Uterus (tissue), 4 donors: ENCODE data around the gene SLC2A8. TPM values are rescaled to one million over a fixed set of nuclear protein-coding genes. Genes with fewer than 3 reads are reported as not detected.

Experiments
- DNase-seq, 2 donors: peaks; one replicate each; pipeline ENCODE4 v3.0.0-alpha.2; 2019 to 2020
- H3K27ac ChIP-seq, 2 donors: fragments of 200-600 bp; sonication (generic); 1 replicate in 1 of 2; 2 replicates in 1 of 2; pipeline ENCODE4 v1.5.1; 2016 to 2018
- H3K27me3 ChIP-seq, 2 donors: fragments of 200-600 bp; sonication (generic); one replicate each; pipeline ENCODE4 v1.5.1; 2018 to 2019; ENCODE audit warnings: control low read depth in 1 of 2
- H3K36me3 ChIP-seq, 2 donors: fragments of 200-600 bp; sonication (generic); one replicate each; pipeline ENCODE4 v1.5.1; 2019; ENCODE audit warnings: control low read depth in 1 of 2
- H3K4me1 ChIP-seq, 2 donors: fragments of 200-600 bp; sonication (generic); one replicate each; pipeline ENCODE4 v1.5.1; 2018 to 2019; ENCODE audit warnings: control low read depth in 1 of 2
- H3K4me3 ChIP-seq, 2 donors: fragments of 200-600 bp; sonication (generic); 1 replicate in 1 of 2; 2 replicates in 1 of 2; pipeline ENCODE4 v1.5.1; 2018 to 2019; ENCODE audit warnings: mild to moderate bottlenecking in 1 of 2
- H3K9me3 ChIP-seq, 2 donors: fragments of 200-600 bp; sonication (generic); one replicate each; pipeline ENCODE4 v1.5.1; 2019; ENCODE audit warnings: control low read depth in 1 of 2
- CTCF ChIP-seq, 4 experiments: fragments of 200-600 bp in 2 of 4; fragments of 450-650 bp in 2 of 4; sonication (generic) in 2 of 4; IDR thresholded peaks; one replicate each; pipeline ENCODE4 v1.5.1; 2016 to 2019; ENCODE audit warnings: antibody characterized with exemption in 4 of 4, mild to moderate bottlenecking in 2 of 4, moderate library complexity in 1 of 4
- POLR2A ChIP-seq, 2 donors: fragments of 450-650 bp; IDR thresholded peaks; one replicate each; pipeline ENCODE4 v1.6.1; 2016; ENCODE audit warnings: antibody characterized with exemption in 2 of 2, mild to moderate bottlenecking in 1 of 2, moderate library complexity in 1 of 2
- intact Hi-C: fragments of 100-400 bp; cut with DNase I; formaldehyde crosslinking; loops from one replicate; pipeline ENCODE4 v1.15.1; 2023; ENCODE audit warnings: low total_unique reads
- total RNA-seq, 4 donors: library from RNA; depleted of rRNA in 3 of 4; stranded (reverse); fragments of >200 nt in 3 of 4; gene quantifications; one replicate each; pipeline versions ENCODE4 v1.1.0 to v1.2.4, GENCODE V29; 2014 to 2023
- donor health status: DM: yes; HTN: yes; CAD: no.

Gene SLC2A8
- total RNA-seq: 10 to 100 TPM in 2 of 4 donors, 1 to 10 TPM in 2; 1.8 to 45.1 (median 10.5) TPM

- Histone ChIP-seq H3K27ac (peak within 1 kb of the TSS; percentile 63 to 92), H3K4me1 (peaks cover 0 to 11% of the 10 kb centered on the region in 2 donors), H3K27me3 (no peaks in the 10 kb centered on the region), H3K36me3 (no peaks in the 10 kb centered on the region), H3K4me3 (peak within 1 kb of the TSS; percentile 70 to 74), H3K9me3 (no peaks in the 10 kb centered on the region)
- TF ChIP-seq CTCF (IDR thresholded peaks at IDR 0.05) (peak in 2 of 4 experiments; percentile 11 to 54), POLR2A (IDR thresholded peaks at IDR 0.05) (peak; percentile 72 to 89)
- intact Hi-C loops: no loop called here
- peak; percentile 99 for DNase-seq
These were observed at the start of gene SLC2A8 for GRCh38 chr9:127396808-127397645. Gene SLC2A8 (plus strand): TSS chr9:127397169. CDS start chr9:127397231, 62 bp downstream.

GRCh38 chr9:127347831-127348776, 48.9 kb upstream of the SLC2A8 start:
- Histone ChIP-seq H3K36me3 (no peaks in the 10 kb centered on the region), H3K4me3 (no peak overlapping the region), H3K27ac (peak overlapping the region in 1 of 2 donors; percentile 61), H3K9me3 (no peaks in the 10 kb centered on the region), H3K27me3 (no peaks in the 10 kb centered on the region), H3K4me1 (no peaks in the 10 kb centered on the region)
- intact Hi-C loops: no loop called here
- no peak for DNase-seq
- TF ChIP-seq POLR2A (IDR thresholded peaks at IDR 0.05): no peak
- TF ChIP-seq CTCF (IDR thresholded peaks at IDR 0.05): peak; percentile 39 to 75 (median 48)

GRCh38 chr9:127349483-127350113, 47.4 kb upstream of the SLC2A8 start:
- intact Hi-C loops: no loop called here
- no peak overlapping the region for H3K4me3 ChIP-seq
- H3K27me3 ChIP-seq: no peaks in the 10 kb centered on the region
- no peaks in the 10 kb centered on the region for H3K36me3 ChIP-seq
- H3K9me3 ChIP-seq: no peaks in the 10 kb centered on the region
- no peaks in the 10 kb centered on the region for H3K4me1 ChIP-seq
- TF ChIP-seq CTCF (IDR thresholded peaks at IDR 0.05) (no peak), POLR2A (IDR thresholded peaks at IDR 0.05) (no peak)
- no peak overlapping the region for H3K27ac ChIP-seq
- DNase-seq: no peak

- no peak overlapping the region for H3K4me3 ChIP-seq
- H3K36me3 ChIP-seq: no peaks in the 10 kb centered on the region
- H3K27me3 ChIP-seq: no peaks in the 10 kb centered on the region
- DNase-seq: no peak
- no peaks in the 10 kb centered on the region for H3K9me3 ChIP-seq
- H3K27ac ChIP-seq: no peak overlapping the region
- TF ChIP-seq POLR2A (IDR thresholded peaks at IDR 0.05): no peak
- TF ChIP-seq CTCF (IDR thresholded peaks at IDR 0.05): no peak
- intact Hi-C loops: no loop called here
- no peaks in the 10 kb centered on the region for H3K4me1 ChIP-seq
These were observed 45.5 kb upstream of the SLC2A8 start for GRCh38 chr9:127351182-127352166.
